Measurements from ENCODE around the gene RICTOR. TPM values are rescaled to one million over a fixed set of nuclear protein-coding genes. Genes with fewer than 3 reads are reported as not detected.

RICTOR gene, protein sequence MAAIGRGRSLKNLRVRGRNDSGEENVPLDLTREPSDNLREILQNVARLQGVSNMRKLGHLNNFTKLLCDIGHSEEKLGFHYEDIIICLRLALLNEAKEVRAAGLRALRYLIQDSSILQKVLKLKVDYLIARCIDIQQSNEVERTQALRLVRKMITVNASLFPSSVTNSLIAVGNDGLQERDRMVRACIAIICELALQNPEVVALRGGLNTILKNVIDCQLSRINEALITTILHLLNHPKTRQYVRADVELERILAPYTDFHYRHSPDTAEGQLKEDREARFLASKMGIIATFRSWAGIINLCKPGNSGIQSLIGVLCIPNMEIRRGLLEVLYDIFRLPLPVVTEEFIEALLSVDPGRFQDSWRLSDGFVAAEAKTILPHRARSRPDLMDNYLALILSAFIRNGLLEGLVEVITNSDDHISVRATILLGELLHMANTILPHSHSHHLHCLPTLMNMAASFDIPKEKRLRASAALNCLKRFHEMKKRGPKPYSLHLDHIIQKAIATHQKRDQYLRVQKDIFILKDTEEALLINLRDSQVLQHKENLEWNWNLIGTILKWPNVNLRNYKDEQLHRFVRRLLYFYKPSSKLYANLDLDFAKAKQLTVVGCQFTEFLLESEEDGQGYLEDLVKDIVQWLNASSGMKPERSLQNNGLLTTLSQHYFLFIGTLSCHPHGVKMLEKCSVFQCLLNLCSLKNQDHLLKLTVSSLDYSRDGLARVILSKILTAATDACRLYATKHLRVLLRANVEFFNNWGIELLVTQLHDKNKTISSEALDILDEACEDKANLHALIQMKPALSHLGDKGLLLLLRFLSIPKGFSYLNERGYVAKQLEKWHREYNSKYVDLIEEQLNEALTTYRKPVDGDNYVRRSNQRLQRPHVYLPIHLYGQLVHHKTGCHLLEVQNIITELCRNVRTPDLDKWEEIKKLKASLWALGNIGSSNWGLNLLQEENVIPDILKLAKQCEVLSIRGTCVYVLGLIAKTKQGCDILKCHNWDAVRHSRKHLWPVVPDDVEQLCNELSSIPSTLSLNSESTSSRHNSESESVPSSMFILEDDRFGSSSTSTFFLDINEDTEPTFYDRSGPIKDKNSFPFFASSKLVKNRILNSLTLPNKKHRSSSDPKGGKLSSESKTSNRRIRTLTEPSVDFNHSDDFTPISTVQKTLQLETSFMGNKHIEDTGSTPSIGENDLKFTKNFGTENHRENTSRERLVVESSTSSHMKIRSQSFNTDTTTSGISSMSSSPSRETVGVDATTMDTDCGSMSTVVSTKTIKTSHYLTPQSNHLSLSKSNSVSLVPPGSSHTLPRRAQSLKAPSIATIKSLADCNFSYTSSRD (N-terminal part only)
- total RNA-seq, result 10 to 100 TPM; 85.0 to 94.9 TPM
- 10 to 100 TPM in 1 of 2 donors, 1 to 10 TPM in 1; 6.7 to 18.6 TPM for polyA plus RNA-seq

DNA sequence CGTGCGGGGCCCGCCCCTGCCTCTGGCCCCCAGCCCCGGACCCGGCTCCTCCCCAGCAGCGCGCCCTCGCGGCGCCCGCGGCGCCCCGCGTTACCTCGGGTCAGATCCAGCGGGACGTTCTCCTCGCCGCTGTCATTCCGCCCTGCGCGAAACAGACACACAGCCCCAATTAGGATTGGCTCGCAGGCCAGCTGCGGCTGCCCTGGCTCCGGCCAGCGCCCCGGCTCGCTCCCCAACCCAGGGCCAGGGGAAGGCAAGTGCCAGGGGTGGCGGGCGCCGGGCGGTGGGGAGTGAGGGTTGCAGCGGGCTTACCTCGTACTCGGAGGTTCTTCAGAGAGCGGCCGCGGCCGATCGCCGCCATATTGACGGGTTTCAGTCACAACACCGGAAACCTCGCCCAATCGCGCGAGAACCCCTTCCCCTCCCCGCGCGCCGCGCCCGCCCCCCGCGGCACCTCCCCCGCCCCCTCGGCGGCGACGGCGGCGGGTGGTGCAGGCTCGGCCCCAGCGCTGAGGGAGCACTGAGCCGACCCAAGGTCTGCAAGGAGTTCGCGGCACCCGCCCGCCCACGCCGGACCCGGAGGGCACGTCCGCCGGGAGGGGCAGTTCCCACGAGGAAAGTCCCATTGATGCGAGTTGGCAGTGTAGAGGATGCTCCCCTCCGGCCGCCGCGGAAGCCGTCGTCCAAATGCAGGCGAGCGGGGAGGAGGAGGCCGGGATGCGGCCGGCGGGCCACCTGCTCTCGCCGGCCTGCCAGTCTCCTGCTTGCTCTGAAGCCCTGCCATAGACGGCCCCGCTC, at the start of gene RICTOR:
Gene RICTOR (minus strand): TSS at position 383 of the 798 bp plus-strand sequence. CDS start 22 bp downstream, at position 361.
- H3K4me1 Mint-ChIP-seq, result peaks cover 25 to 60% (median 40%) of the 10 kb centered on the region in 4 donors

DNA sequence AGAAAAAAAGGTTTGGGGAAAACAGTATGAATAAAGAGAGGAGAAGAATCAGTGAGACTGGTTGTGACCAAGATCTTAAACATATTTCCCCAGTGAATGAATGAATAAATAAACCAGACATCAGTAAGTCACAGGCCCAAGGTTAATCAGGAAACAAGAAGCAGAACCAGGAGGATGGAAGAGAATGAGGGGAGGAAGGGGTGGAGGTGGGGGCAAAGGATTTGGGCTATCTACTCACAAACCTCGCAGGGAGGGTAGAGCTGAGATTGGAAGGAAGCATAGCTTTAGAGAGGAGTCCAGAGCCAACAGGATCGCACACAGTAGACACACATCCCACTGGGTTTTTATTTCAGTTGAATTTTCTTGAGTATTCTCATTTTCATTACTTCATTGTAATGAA, 47.7 kb upstream of the RICTOR start:
- peaks cover 13 to 19% (median 15%) of the 10 kb centered on the region in 4 donors for H3K4me1 Mint-ChIP-seq
- H3K36me3 ChIP-seq (ENCODE audit: insufficient read depth, low read length), result peaks cover 65% of the 10 kb centered on the region

More for the DNA sequence above, at the start of gene RICTOR:
- H3K36me3 ChIP-seq (ENCODE audit: insufficient read depth, low read length), result peaks cover under 1% of the 10 kb centered on the region
- peak; percentile 87 to 90 (median 89) for DNase-seq
- H3K4me3 ChIP-seq (ENCODE audit: low read length in 2 of 2), result peak within 1 kb of the TSS; percentile 50 to 56
- Mint-ChIP-seq H3K27me3 (peaks cover 13 to 17% of the 10 kb centered on the region in 2 donors), H3K9me3 (peaks cover 0 to 5% (median 0%) of the 10 kb centered on the region in 8 donors), H3K4me3 (peak within 1 kb of the TSS; percentile 97 to 99 (median 98)), H3K36me3 (peaks cover 6 to 24% of the 10 kb centered on the region in 2 donors), H3K27ac (peak within 1 kb of the TSS; percentile 96 to 99 (median 98))
- H3K9me3 ChIP-seq (ENCODE audit: control insufficient read depth in 1 of 2, low read length in 2 of 2), result no peaks in the 10 kb centered on the region
- peak within 1 kb of the TSS; percentile 97 for H3K27ac ChIP-seq (ENCODE audit: low read depth, low read length)
- peaks cover 22% of the 10 kb centered on the region for H3K27me3 ChIP-seq (ENCODE audit: insufficient read depth, low read length)
- peaks cover 47% of the 10 kb centered on the region for H3K4me1 ChIP-seq (ENCODE audit: insufficient read depth, low read length)
- CTCF ChIA-PET (ENCODE audit: partially characterized antibody), result interaction anchor here (1.1 to 1.7 kb wide), 3 partner anchors 56 to 209 kb away, joined by 3 to 8 read pairs (median 4); no protein-coding TSS in a partner anchor
- intact Hi-C loops (cut with micrococcal nuclease), result loop anchor here (1.0 to 5.0 kb wide), 5 partner anchors 32 to 473 kb away; partner anchors contain the start of gene FYB1
- POLR2A ChIA-PET (ENCODE audit: partially characterized antibody), result interaction anchor here (0.8 to 4.1 kb wide), 12 partner anchors 12 to 1580 kb away, joined by 3 to 14 read pairs (median 4); no protein-coding TSS in a partner anchor

GRCh38 chr5:39121315-39121714, 47.1 kb upstream of the RICTOR start:
- Histone ChIP-seq H3K36me3 (ENCODE audit: insufficient read depth, low read length) (peaks cover 70% of the 10 kb centered on the region), H3K4me1 (ENCODE audit: insufficient read depth, low read length) (peaks cover 18% of the 10 kb centered on the region), H3K4me3 (ENCODE audit: low read length in 2 of 2) (no peak overlapping the region), H3K9me3 (ENCODE audit: control insufficient read depth in 1 of 2, low read length in 2 of 2) (no peaks in the 10 kb centered on the region), H3K27ac (ENCODE audit: low read depth, low read length) (no peak overlapping the region), H3K27me3 (ENCODE audit: insufficient read depth, low read length) (no peaks in the 10 kb centered on the region)
- CTCF ChIA-PET (ENCODE audit: partially characterized antibody), result interaction anchor here (0.9 to 2.3 kb wide), 3 partner anchors 96 to 680 kb away, joined by 3 to 11 read pairs (median 3); no protein-coding TSS in a partner anchor
- peaks cover 19 to 26% (median 20%) of the 10 kb centered on the region in 4 donors for H3K4me1 Mint-ChIP-seq
- H3K27me3 Mint-ChIP-seq, result no peaks in the 10 kb centered on the region
- peaks cover 0 to 2% (median 0%) of the 10 kb centered on the region in 8 donors for H3K9me3 Mint-ChIP-seq
- no peak overlapping the region for H3K4me3 Mint-ChIP-seq
- peak overlapping the region in 2 of 7 donors; percentile 4 to 22 for H3K27ac Mint-ChIP-seq
- H3K36me3 Mint-ChIP-seq, result peaks cover 59 to 72% of the 10 kb centered on the region in 2 donors
- no peak for DNase-seq
- POLR2A ChIA-PET (ENCODE audit: partially characterized antibody), result no interaction called here
- intact Hi-C loops (cut with micrococcal nuclease), result no loop called here

More for the DNA sequence above, 47.7 kb upstream of the RICTOR start:
- intact Hi-C loops (cut with micrococcal nuclease), result no loop called here
- Histone ChIP-seq H3K9me3 (ENCODE audit: control insufficient read depth in 1 of 2, low read length in 2 of 2) (no peaks in the 10 kb centered on the region), H3K4me1 (ENCODE audit: insufficient read depth, low read length) (peaks cover 12% of the 10 kb centered on the region), H3K27ac (ENCODE audit: low read depth, low read length) (no peak overlapping the region), H3K27me3 (ENCODE audit: insufficient read depth, low read length) (no peaks in the 10 kb centered on the region), H3K4me3 (ENCODE audit: low read length in 2 of 2) (no peak overlapping the region)
- H3K27me3 Mint-ChIP-seq, result no peaks in the 10 kb centered on the region
- peaks cover 53 to 66% of the 10 kb centered on the region in 2 donors for H3K36me3 Mint-ChIP-seq
- CTCF ChIA-PET (ENCODE audit: partially characterized antibody), result interaction anchor here (1.7 kb wide), 1 partner anchor 161 kb away, joined by 4 read pairs; no protein-coding TSS in a partner anchor
- POLR2A ChIA-PET (ENCODE audit: partially characterized antibody), result interaction anchor here (0.7 kb wide), 1 partner anchor 25 kb away, joined by 3 read pairs; no protein-coding TSS in a partner anchor
- peak overlapping the region in 6 of 7 donors; percentile 25 to 84 (median 54) for H3K27ac Mint-ChIP-seq
- no peak overlapping the region for H3K4me3 Mint-ChIP-seq
- DNase-seq, result no peak
- peaks cover 0 to 2% (median 0%) of the 10 kb centered on the region in 8 donors for H3K9me3 Mint-ChIP-seq

- H3K4me3 Mint-ChIP-seq, result no peak overlapping the region
- Histone ChIP-seq H3K9me3 (ENCODE audit: control insufficient read depth in 1 of 2, low read length in 2 of 2) (no peaks in the 10 kb centered on the region), H3K4me3 (ENCODE audit: low read length in 2 of 2) (no peak overlapping the region), H3K36me3 (ENCODE audit: insufficient read depth, low read length) (peaks cover 72% of the 10 kb centered on the region), H3K27ac (ENCODE audit: low read depth, low read length) (no peak overlapping the region), H3K27me3 (ENCODE audit: insufficient read depth, low read length) (no peaks in the 10 kb centered on the region), H3K4me1 (ENCODE audit: insufficient read depth, low read length) (peaks cover 26% of the 10 kb centered on the region)
- H3K4me1 Mint-ChIP-seq, result peaks cover 16 to 30% (median 20%) of the 10 kb centered on the region in 4 donors
- peaks cover 62 to 74% of the 10 kb centered on the region in 2 donors for H3K36me3 Mint-ChIP-seq
- H3K27me3 Mint-ChIP-seq, result no peaks in the 10 kb centered on the region
- ChIA-PET POLR2A (ENCODE audit: partially characterized antibody) (no interaction called here), CTCF (ENCODE audit: partially characterized antibody) (interaction anchor here (1.1 to 2.3 kb wide), 5 partner anchors 41 to 151 kb away, joined by 3 to 11 read pairs (median 3); no protein-coding TSS in a partner anchor)
- H3K9me3 Mint-ChIP-seq, result peaks cover 0 to 2% (median 0%) of the 10 kb centered on the region in 8 donors
- DNase-seq, result no peak
- intact Hi-C loops (cut with micrococcal nuclease), result no loop called here
- peak overlapping the region in 3 of 7 donors; percentile 29 to 62 (median 47) for H3K27ac Mint-ChIP-seq
These were observed 45.8 kb upstream of the RICTOR start for GRCh38 chr5:39120052-39120420.

DNA sequence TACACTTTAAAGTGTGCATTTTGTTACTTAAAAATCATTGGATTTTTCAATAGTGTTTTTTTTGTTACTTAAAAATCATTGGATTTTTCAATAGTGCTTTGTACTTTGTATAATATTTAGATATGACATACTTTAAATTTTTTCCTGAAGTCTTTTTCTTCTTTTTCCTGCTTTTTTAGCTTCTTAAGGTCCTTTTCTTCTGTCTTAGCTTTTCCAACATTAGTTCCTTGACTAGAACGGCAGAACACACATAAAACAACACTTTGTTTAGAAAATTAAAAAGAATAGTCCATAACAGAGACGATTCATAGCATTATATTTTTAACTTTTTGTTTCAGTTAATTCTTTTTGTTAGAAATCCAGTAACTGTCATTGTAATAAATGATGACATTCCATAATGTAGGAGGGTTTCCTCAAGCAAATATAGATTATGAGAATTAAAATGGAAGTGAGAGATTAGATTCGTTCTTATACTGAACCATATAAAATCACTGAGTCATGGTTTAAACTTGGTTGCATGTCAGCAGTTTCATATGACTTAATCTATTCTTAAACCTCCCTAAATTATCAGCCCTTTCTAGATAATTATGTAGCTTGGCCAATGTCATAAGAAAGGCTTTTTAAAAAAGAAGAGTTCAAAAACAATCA, 45.3 kb upstream of the RICTOR start:
- Mint-ChIP-seq H3K9me3 (no peaks in the 10 kb centered on the region), H3K4me3 (no peak overlapping the region), H3K27ac (peak overlapping the region in 3 of 7 donors; percentile 44 to 84 (median 62)), H3K27me3 (no peaks in the 10 kb centered on the region), H3K4me1 (peaks cover 19 to 35% (median 24%) of the 10 kb centered on the region in 4 donors), H3K36me3 (peaks cover 62 to 76% of the 10 kb centered on the region in 2 donors)
- peaks cover 26% of the 10 kb centered on the region for H3K4me1 ChIP-seq (ENCODE audit: insufficient read depth, low read length)
- no peak overlapping the region for H3K4me3 ChIP-seq (ENCODE audit: low read length in 2 of 2)
- no peak overlapping the region for H3K27ac ChIP-seq (ENCODE audit: low read depth, low read length)
- intact Hi-C loops (cut with micrococcal nuclease), result no loop called here
- POLR2A ChIA-PET (ENCODE audit: partially characterized antibody), result no interaction called here
- no peaks in the 10 kb centered on the region for H3K9me3 ChIP-seq (ENCODE audit: control insufficient read depth in 1 of 2, low read length in 2 of 2)
- H3K36me3 ChIP-seq (ENCODE audit: insufficient read depth, low read length), result peaks cover 72% of the 10 kb centered on the region
- no peaks in the 10 kb centered on the region for H3K27me3 ChIP-seq (ENCODE audit: insufficient read depth, low read length)
- DNase-seq, result no peak
- CTCF ChIA-PET (ENCODE audit: partially characterized antibody), result interaction anchor here (1.1 to 2.3 kb wide), 4 partner anchors 41 to 114 kb away, joined by 3 to 11 read pairs (median 4); no protein-coding TSS in a partner anchor

All from CD4-positive, alpha-beta memory T cell (primary cell).